GM10266 (cell line): Measurements from ENCODE around the gene SLC25A39.
A peak's percentile ranks its signal among the peaks of the same experiment; 100 is the strongest.
"Not testable (repeated sequence)": the region's sequence is repeated elsewhere in the genome, so short reads cannot be mapped to it uniquely, and the experiment has no call there.

Experiments used
- DNase-seq: peaks from one replicate; pipeline ENCODE4 v3.0.0; 2012; ENCODE audit errors: extremely low spot score
- CTCF ChIP-seq: IDR thresholded peaks from 2 replicates; pipeline ENCODE4 v1.5.1; 2012; ENCODE audit warnings: mild to moderate bottlenecking, low read depth; ENCODE audit not compliant: control insufficient read depth, insufficient read depth; ENCODE audit errors: missing control alignments

SLC25A39 gene

GRCh38 chr17:44324571-44325275, at the start of gene SLC25A39:
SLC25A39 (minus strand) TSS chr17:44324823; CDS start chr17:44323562, 1,261 bp downstream.
- TF ChIP-seq CTCF = no peak
- peak; percentile 97 for DNase-seq

GRCh38 chr17:44372036-44372435, 47.4 kb upstream of the SLC25A39 start:
- no peak for TF ChIP-seq CTCF
- no peak for DNase-seq

- DNase-seq = not testable (repeated sequence)
Measured at GRCh38 chr17:44369414-44370023, 44.9 kb upstream of the SLC25A39 start.

GRCh38 chr17:44368391-44369243, 44.0 kb upstream of the SLC25A39 start:
- DNase-seq = not testable (repeated sequence)

GRCh38 chr17:44367231-44367979, 42.8 kb upstream of the SLC25A39 start:
- no peak for DNase-seq
- no peak for TF ChIP-seq CTCF

GRCh38 chr17:44365051-44365450, 40.4 kb upstream of the SLC25A39 start:
- DNase-seq = not testable (repeated sequence)

- peak; percentile 86 for TF ChIP-seq CTCF
- peak; percentile 94 for DNase-seq
Measured at GRCh38 chr17:44363613-44364159, 39.1 kb upstream of the SLC25A39 start, which contains the start of gene FAM171A2. FAM171A2 (minus strand) TSS chr17:44363853; CDS start chr17:44363714, 139 bp downstream.

GRCh38 chr17:44362949-44363612, 38.5 kb upstream of the SLC25A39 start:
- DNase-seq = peak; percentile 74
- TF ChIP-seq CTCF = peak; percentile 20
